HG03175 (cell line): Measurements from ENCODE around the gene CSMD2.

Experiments
- ATAC-seq: cut with Tn5 transposase; IDR thresholded peaks from one replicate; pipeline ENCODE4 v1.9.1; 2021; ENCODE audit warnings: mild to moderate bottlenecking, moderate library complexity; ENCODE audit not compliant: unreplicated experiment

Gene CSMD2

DNA sequence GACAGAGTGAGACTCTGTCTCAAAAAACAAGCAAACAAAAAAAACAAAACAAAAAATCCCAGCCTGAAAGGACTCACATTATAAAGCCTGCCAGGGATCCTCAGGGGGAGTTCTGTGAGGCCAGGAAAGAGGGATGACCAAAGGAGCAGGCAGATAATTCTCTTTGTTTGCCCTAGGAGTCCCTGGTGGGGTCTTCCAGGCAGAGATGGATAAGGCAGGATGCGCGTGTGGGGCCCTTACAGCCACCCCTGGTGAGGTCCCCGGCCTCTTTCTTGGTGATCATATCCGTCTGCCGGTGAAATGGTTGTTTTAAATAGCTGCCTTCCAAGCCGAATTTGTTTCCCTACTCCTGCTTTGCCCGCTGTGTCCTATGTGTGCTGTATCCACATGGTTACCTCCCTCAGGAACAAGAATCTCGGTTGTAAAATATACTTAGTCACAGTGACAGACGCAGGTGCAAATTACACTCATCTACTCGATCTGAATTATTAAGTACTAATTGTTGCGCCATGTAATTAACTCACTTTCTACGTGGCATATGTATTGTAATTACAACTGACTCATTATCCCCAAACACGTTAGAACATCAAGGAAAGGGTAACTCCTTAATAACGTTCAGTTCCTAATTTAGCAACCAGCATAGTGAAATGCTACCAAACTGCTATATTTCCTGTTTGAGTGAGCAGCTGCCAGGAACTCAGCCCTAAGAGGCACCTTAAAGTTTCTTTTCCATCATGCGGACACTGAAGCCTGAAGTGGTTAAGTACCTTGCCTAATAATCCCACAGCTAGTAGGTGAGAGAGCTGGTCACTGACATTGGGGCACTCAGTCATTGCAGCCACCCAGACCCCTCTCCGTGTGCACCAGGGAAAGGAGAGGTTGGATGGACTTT, 586.2 kb downstream of the CSMD2 start:
- ATAC-seq, result no peak

DNA sequence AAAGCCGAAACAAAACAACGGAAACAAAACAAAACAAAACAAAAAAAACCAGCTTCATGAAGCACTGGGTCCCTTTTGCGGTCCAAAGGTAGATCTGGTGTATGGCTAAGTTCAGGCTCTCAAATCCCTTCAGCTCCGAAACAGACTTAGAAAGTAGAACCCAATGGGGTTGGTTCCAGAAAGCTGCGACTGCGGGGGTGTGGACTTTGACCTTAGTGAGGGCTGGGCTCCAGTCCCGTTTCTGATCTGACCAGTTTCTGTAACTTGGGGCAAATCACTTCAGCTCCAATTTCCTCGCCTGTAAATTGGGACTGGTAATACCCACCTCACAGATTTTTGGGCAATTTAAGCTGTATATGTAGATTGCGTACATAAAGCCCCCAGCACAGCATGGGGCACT, 587.4 kb downstream of the CSMD2 start:
- no peak for ATAC-seq

DNA sequence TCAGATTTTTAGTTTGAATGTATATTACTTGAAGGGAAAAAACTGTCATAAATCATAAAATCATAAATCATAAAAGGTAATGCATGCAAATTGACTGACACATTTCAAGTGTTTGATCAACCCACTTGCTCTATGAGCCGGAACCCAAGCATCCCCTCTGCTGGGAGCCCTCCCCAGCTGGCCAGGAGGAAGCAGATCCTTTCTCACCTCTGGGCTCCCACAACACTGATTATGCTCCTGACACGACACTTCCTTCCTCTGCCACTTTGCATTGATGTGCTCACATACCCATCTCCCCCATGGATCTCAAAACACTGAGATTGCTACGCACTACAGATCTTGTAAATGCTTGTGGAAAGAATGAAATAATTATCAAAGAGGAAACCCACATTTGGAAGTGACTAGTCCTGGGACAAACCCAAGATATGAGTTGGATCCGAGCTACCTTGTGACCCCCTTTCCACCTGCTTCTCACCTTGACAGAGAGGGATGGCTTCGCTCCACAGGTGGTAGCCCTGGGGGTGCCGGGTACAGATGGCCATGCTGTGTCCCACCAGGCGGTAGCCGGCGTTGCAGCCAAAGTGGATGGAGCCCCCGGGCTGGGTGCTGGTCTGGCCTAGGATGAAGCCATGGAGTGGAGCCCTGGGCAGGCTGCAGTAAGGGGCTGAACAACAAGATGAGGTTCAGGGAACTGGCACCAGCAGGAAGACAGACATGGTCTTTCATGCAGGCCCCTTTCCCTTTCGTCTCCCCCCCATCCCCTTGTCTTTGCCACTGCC, 588.0 kb downstream of the CSMD2 start:
- ATAC-seq, result no peak

DNA sequence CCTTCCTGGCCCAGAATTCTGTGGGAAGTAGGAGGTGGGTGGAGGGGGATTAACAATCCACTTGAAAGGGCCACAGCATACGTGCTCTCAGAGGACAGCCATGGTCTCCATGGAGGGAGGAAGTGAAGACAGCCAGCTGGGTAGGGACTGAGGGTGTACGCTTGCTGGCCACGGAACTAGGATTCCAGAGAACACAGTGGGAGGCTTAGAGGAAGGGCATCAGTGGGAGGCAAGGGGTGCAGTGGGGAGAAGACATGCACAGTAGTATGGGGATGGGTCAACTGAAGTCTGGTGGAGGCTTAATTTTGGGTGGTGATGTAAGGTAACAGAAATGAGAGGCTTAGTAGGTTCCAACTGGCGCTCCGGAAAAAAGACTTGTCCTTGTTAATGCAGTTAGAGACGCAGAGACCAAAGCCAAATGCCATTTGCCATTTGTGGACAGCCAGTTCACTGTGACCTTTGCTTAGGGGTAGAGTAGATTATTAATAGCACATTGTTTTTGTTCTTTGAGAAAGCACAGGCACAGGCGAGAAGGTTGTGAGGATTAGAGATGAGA, 589.6 kb downstream of the CSMD2 start:
- ATAC-seq, result no peak

DNA sequence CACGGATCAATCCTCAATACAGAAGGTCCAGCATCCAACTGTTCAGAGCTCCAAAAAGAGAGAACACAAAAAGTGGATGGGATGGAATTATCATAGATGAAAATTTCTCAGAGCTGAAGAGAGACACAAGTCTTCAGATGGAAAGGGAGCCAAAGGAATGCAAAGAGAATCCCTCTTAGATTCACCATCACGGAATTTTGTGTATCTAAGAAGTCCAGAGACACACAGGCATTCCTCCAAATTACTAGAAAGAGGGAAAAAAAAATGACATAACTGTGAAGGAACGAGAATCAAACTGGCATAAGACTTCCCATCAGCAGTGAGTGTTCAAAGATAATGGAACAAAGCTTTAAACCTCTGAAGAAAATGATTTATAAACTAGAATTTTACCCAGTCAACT, 591.4 kb downstream of the CSMD2 start:
- no peak for ATAC-seq

DNA sequence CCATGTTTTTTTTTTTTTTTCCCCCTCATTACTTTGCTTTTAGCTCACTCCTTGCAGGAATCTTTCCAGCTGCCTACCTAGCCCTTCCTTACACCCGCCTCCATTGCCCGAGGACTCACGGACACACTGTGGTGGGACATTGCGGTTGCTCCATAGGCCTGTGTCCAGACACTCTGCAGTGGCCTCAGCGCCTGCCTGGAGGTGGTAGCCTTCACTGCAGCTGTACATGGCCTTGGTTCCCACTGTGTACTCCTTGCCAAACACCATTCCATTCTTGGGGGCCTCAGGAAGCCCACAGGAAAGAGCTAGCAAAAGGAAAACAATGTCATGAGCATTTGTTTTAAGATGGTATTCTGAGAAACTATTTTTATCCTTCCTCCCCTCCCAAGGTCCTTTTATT, 592.6 kb downstream of the CSMD2 start:
- ATAC-seq, result no peak

DNA sequence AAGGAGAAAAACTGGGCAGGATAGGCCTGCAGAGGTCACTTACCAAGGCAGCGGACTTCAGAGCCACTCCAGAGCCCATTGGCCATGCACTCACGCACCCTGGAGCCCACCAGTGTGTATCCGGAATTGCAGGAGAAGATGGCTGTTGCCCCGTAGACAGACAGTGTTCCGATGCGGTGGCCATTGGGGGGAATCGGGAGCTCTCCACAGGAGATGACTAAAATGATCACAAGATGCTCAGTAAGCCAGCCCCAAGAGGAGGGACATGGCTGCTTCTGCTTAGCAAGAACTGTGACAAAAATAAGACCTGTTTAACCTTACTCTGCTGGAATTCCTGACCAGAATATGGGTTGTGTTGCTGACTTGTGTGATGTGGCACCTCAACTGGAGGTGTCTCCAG, 595.7 kb downstream of the CSMD2 start:
- no peak for ATAC-seq

DNA sequence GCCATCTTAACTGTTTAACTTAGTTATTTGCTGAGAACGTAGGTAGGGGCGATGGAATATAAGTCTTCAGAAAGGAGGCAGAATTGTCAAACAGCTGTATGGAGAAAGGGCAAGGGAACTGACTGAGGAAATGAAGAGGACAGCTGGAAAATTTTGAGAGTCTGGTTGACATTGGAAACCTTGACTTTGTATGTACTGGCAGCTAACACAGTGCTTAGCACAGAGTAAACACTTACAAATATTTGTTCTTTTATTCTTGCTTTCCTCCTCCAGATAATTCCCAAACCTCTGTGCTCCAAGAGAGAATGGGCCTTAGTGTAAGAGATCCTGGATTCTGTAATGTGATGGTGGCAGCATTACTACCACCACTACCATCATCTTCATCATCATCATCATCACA, 601.3 kb downstream of the CSMD2 start:
- ATAC-seq, result no peak

DNA sequence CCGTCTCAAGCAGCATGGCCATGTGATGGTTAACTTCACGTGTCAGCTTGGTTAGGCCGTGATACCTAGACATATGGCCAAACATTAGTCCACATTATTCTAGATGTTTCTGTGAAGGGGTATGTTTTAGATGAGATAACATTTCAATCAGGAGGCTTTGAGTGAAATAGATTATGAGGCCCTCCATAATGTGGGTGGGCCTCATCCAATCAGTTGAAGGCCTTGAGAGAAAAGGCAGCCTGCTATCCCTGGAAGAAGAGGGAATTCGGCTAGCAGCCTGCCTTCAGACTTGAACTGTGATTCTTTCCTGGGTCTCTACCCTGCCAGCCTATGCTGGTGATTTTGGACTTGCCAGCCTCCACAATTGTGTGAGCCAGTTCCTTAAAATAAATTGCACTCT, 602.5 kb downstream of the CSMD2 start:
- ATAC-seq, result no peak

DNA sequence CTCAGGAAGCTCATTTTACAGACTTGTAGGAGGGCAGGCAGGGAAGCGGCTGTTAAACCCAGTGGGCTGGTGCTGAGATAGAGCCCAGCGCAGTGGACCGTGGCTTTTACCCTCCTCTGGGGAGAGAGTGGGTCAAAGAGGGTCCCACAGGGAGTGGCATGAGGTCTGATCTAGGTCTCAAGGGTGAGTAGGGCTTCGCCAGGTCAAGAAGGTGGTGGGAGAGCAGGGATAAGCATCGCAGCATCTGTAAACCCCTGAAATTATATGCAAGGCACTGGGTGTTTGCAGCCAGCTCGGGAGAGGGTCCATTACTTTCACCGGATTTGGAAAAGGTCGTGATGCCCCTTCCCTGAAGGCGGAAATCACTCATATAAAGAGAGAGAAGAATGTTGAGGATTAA, 603.5 kb downstream of the CSMD2 start:
- ATAC-seq, result no peak

DNA sequence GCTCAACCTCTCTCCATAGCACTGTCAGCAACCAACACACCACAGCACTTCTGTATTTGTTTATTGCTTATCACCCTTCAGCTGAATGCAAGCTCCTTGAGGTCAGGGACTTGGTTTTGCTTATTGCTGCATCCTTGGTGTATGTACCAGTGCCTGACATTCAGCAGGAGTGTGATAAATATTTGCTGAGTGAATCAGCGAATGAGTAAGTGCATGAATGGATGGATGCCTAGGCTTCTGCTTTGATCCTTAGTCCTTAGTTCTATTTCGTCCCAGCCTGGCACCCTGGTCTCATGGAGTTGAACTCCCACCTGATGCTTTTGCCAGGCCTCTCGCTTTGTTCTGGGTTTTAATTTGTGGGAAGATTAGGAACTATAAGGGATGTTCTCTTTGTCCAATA, 604.4 kb downstream of the CSMD2 start:
- no peak for ATAC-seq

DNA sequence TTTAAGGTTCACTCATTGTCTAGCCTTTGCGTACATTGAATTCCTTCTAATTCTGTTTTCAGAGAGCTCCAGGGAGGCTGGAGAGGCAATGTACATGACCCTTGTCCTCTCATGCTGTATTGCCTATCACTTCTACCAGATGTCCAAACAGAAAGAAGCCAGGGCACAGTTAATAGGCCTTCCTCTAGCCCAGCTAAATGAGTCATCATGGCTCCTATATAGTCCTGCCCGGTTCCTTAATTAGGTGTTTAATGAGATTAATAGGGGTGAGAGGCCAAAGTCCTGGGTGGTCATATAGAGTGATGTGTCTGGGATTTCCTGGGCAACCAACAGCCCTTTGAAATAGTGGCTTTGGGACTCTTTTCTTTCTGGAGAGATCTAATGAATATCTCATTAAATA, 616.3 kb downstream of the CSMD2 start:
- no peak for ATAC-seq

DNA sequence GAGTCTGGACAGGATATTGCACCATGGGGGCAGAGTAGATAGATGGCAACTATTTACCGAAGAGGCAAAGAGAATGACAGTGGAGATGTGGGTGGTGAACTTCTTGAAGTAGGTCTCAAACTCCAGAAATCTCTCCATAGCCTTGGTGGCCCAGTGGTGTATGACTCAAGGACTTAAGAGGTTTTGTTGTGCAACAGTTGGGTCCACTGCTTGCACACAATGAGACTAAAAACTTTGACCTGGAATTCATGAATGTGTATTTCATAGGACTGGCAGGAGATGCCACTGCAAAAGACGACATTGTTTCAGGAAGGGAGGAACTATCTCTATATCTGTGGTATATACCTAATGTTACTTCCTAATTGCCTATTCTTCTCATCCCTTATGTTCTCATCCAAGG, 616.7 kb downstream of the CSMD2 start:
- no peak for ATAC-seq

DNA sequence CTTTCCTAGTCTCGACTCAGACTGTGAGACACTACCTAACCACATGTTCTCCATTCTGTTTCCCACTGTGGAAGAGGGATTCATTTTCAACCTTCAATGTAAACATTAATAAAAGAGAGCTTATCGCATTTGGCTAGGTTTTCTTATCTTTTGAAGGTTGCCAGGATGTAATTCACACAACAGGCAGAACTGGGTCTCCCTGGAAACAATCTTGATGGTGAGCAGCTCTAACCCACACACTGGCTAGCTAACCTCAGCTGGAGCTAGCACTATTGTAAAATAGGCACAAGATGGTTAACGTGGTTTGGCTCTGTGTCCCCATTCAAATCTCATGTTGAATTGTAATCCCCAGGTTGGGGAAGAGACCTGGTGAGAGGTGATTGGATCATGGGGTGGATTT, 617.5 kb downstream of the CSMD2 start:
- ATAC-seq, result no peak

DNA sequence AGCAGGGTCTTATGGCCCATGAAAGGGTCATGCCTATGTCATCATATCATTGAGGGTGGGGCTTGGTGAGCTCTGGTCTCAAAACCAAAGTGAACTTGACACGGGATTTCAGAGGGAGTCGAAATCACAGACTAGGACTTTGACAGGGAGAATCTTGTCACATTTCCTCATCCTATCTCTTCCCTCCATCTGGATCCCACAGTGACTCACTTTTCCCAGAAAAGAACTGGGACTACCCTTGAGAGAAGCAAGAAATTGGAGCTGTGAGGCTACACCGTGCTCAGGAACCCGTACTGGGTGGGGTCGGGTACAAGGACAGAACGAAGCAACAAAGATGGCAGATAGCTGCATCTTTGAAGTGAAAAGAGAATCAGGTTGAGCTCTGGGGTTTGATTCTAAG, 623.1 kb downstream of the CSMD2 start:
- ATAC-seq, result no peak

DNA sequence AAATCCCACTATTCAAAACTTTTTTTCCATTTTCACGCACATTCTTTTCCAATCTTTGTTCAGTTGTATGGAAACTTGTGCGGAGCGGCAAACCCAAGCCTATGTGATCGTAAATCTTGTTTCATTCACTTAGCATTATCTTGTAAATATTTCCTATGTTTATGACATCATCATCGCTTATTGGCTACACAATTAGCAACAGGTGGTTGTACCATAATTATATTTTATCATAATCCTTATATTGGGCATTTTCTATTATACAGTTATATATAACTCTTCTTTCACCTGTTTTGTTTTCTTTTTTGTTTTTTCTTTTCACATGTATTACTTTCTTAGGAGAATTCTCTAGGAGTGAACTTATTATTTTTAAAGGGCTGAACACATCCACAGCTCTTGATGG, 627.1 kb downstream of the CSMD2 start:
- no peak for ATAC-seq

DNA sequence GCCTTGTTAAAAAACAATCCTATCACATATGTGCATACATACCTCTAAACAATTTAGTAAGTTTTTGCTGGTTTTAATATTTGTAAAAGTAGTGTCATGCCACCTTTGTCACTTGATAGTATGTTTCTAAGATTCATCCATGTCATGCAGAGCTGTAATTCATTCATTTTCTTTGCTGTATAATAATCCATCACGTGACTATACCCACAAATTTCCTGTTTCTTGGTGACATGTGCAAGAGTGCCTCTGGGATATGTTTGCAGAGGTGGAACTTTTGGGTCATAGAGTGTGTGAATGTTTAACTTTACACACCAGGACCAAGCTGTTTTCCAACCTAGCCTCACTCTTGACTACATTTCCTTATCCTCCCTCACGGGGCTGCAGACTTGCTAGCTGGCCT, 629.7 kb downstream of the CSMD2 start:
- no peak for ATAC-seq

DNA sequence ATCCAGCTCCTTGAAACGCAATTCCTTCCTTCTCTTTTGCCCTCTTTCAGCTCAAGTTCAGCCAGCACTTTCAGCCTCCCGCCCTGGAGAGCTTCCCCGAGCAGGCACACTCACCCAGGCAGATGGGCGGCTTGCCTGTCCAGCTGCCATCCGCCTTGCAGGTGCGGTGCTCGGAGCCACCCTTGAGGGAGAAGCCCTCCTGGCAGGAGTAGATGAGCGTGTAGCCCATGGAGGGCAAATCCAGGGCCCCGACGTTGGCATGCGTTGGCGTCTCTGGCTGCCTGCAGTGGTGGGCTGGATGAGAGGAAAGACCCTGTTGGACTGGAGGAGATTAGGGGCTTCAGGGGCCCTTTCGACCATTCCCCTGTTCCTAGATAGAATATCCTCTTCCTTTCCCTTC, 632.1 kb downstream of the CSMD2 start:
- ATAC-seq, result no peak

DNA sequence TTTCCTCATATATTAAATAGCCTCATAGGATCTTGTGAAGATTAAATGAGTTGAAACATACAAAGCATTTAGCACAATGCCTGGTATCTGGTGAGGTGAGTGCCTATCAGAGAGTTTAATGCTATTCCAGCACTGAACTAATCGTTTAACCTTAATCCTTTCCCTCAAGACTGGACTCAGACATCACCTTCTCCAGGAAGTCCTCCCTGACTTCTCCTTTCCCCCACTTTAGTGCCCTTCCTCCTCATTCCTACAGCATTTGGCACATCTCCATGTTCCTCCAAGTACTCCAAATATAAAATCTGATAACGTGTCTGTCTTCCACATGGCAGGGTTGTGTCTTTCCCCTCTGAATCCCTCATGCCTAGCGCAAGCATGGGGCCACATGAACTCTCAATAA, 632.8 kb downstream of the CSMD2 start:
- no peak for ATAC-seq

DNA sequence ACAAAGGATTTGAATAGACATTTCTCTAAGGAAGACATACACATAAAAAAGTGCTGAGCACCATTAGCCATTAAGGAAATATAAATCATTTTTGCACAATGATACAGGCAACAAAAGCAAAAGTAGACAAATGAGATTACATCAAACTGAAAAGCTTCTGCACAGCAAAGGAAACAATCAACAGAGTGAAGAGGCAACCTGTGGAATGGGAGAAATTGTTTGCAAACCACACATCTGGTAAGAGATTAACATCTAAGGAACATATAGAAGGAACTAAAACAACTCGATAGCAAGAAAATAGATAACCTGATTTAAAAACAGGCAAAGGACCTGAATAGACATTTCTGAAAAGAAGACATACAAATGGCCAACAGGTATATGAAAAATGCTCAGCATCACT, 635.1 kb downstream of the CSMD2 start:
- ATAC-seq, result no peak

DNA sequence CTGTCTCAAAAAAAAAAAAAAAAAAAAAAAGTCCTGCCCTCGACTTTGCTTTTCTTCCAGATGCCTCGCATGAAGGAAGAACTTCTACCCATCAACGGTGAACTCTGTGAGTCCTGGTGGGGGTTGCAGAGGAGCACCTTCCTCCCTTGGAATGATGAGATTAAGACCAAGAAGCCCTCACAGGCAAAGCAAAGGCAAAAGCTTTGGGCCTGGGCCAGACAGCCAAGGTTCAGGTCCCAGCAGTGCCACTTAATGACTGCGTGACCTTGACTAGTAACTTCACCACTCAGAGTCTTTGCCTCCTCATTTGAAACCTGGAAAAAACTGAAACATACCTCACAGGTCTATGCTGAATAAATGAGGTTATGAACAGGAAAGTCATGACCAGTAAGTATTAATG, 637.1 kb downstream of the CSMD2 start:
- ATAC-seq, result no peak

DNA sequence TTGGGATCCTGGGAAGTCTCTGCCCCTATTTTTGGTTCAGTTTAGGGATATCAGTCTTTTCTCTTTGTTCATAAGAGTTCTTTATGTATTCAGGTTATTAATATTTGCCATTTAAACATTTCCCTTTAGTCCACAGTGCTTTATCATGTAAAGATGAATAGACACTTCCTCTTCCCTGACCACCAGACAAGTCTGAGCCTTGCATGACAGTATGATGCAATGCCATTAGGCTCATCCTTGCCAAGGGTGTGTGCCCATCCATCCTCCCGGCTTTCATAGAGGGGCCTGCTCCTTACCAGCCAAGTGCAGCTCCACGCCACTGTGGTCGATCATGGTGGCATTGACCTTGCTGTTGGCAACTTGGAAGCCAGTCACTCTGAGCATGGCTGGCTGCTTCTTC, 640.4 kb downstream of the CSMD2 start:
- no peak for ATAC-seq
